Measurements from ENCODE around the gene RNF126. TPM values are rescaled to one million over a fixed set of nuclear protein-coding genes. Genes with fewer than 3 reads are reported as not detected.
"Not testable (repeated sequence)": the region's sequence is repeated elsewhere in the genome, so short reads cannot be mapped to it uniquely, and the experiment has no call there.

The RNF126 gene
- polyA plus RNA-seq, 1 experiment: 2.7 TPM

GRCh38 chr19:676339-677105 is 13.5 kb upstream of the RNF126 start, which contains the start of gene FSTL3:
Gene FSTL3 (plus strand): TSS chr19:676392. CDS start chr19:676424, 32 bp downstream.
- TF ChIP-seq CTCF (IDR thresholded peaks at IDR 0.05; ENCODE audit: insufficient read depth, low read depth, low read length): no peak
- POLR2A ChIA-PET: interaction anchor here (0.5 kb wide), 1 partner anchor 19 kb away, joined by 3 read pairs; the partner anchor contains the start of gene PRSS57
- H3K4me3 ChIP-seq (ENCODE audit: low read depth, low read length): peak within 1 kb of the TSS; percentile 74
- CTCF ChIA-PET: interaction anchor here (1.0 to 2.4 kb wide), 3 partner anchors 13 to 145 kb away, joined by 3 to 11 read pairs (median 5); partner anchors contain the start of genes CDC34 and RNF126
- no peak for DNase-seq (ENCODE audit: low read depth)
- peaks cover 4% of the 10 kb centered on the region for H3K36me3 ChIP-seq (ENCODE audit: control insufficient read depth, insufficient read depth, low read length)
- no peaks in the 10 kb centered on the region for H3K27me3 ChIP-seq (ENCODE audit: control insufficient read depth, insufficient read depth, low read length)

- CTCF ChIA-PET: interaction anchor here (0.6 to 2.4 kb wide), 6 partner anchors 12 to 92 kb away, joined by 3 to 11 read pairs (median 4); partner anchors contain the start of gene RNF126
Measured at GRCh38 chr19:676007-676338, 13.0 kb upstream of the RNF126 start.

GRCh38 chr19:674282-675151 is 11.5 kb upstream of the RNF126 start:
- no peak for TF ChIP-seq CTCF (IDR thresholded peaks at IDR 0.05; ENCODE audit: insufficient read depth, low read depth, low read length)
- ChIA-PET POLR2A (no interaction called here), CTCF (interaction anchor here (0.6 to 1.8 kb wide), 5 partner anchors 9 to 143 kb away, joined by 3 to 4 read pairs (median 3); partner anchors contain the start of genes CDC34 and RNF126)
- Histone ChIP-seq H3K4me3 (ENCODE audit: low read depth, low read length) (no peak overlapping the region), H3K27me3 (ENCODE audit: control insufficient read depth, insufficient read depth, low read length) (no peaks in the 10 kb centered on the region), H3K36me3 (ENCODE audit: control insufficient read depth, insufficient read depth, low read length) (no peaks in the 10 kb centered on the region; the same call in 1 of the 2 replicates)
- no peak for DNase-seq (ENCODE audit: low read depth)

More at GRCh38 chr19:676007-676338, 13.0 kb upstream of the RNF126 start:
- Histone ChIP-seq H3K4me3 (ENCODE audit: low read depth, low read length) (peak overlapping the region; percentile 74), H3K36me3 (ENCODE audit: control insufficient read depth, insufficient read depth, low read length) (no peaks in the 10 kb centered on the region; the same call in 1 of the 2 replicates), H3K27me3 (ENCODE audit: control insufficient read depth, insufficient read depth, low read length) (no peaks in the 10 kb centered on the region)
- no peak for TF ChIP-seq CTCF (IDR thresholded peaks at IDR 0.05; ENCODE audit: insufficient read depth, low read depth, low read length)
- no peak for DNase-seq (ENCODE audit: low read depth)
- POLR2A ChIA-PET: interaction anchor here (0.6 kb wide), 1 partner anchor 281 kb away, joined by 4 read pairs; no protein-coding TSS in a partner anchor

GRCh38 chr19:670609-671075 is 7.6 kb upstream of the RNF126 start:
- no peak for TF ChIP-seq CTCF (IDR thresholded peaks at IDR 0.05; ENCODE audit: insufficient read depth, low read depth, low read length)
- Histone ChIP-seq H3K27me3 (ENCODE audit: control insufficient read depth, insufficient read depth, low read length) (no peaks in the 10 kb centered on the region), H3K4me3 (ENCODE audit: low read depth, low read length) (no peak overlapping the region), H3K36me3 (ENCODE audit: control insufficient read depth, insufficient read depth, low read length) (no peaks in the 10 kb centered on the region)
- POLR2A ChIA-PET: no interaction called here
- no peak for DNase-seq (ENCODE audit: low read depth)
- CTCF ChIA-PET: interaction anchor here (0.8 to 2.3 kb wide), 4 partner anchors 9 to 550 kb away, joined by 3 to 10 read pairs (median 6); no protein-coding TSS in a partner anchor

GRCh38 chr19:668675-669434 is 5.8 kb upstream of the RNF126 start:
- DNase-seq (ENCODE audit: low read depth); H3K4me3 ChIP-seq (ENCODE audit: low read depth, low read length); POLR2A ChIA-PET; H3K36me3 ChIP-seq (ENCODE audit: control insufficient read depth, insufficient read depth, low read length); H3K27me3 ChIP-seq (ENCODE audit: control insufficient read depth, insufficient read depth, low read length): not testable (repeated sequence)
- CTCF ChIA-PET: interaction anchor here (0.7 to 2.3 kb wide), 3 partner anchors 65 to 69 kb away, joined by 3 to 10 read pairs (median 3); no protein-coding TSS in a partner anchor

- DNase-seq (ENCODE audit: low read depth); H3K36me3 ChIP-seq (ENCODE audit: control insufficient read depth, insufficient read depth, low read length); H3K4me3 ChIP-seq (ENCODE audit: low read depth, low read length); H3K27me3 ChIP-seq (ENCODE audit: control insufficient read depth, insufficient read depth, low read length); POLR2A ChIA-PET: not testable (repeated sequence)
- CTCF ChIA-PET: interaction anchor here (3.1 kb wide), 1 partner anchor 67 kb away, joined by 17 read pairs; no protein-coding TSS in a partner anchor
Measured at GRCh38 chr19:666985-667573, 4.1 kb upstream of the RNF126 start.

Measured in BJ (cell line).